Measurements from ENCODE around the gene LSM11.

LSM11 gene

GRCh38 chr5:157735991-157736390 lies 7.5 kb upstream of the LSM11 start:
- no peak for FAIRE-seq

DNA sequence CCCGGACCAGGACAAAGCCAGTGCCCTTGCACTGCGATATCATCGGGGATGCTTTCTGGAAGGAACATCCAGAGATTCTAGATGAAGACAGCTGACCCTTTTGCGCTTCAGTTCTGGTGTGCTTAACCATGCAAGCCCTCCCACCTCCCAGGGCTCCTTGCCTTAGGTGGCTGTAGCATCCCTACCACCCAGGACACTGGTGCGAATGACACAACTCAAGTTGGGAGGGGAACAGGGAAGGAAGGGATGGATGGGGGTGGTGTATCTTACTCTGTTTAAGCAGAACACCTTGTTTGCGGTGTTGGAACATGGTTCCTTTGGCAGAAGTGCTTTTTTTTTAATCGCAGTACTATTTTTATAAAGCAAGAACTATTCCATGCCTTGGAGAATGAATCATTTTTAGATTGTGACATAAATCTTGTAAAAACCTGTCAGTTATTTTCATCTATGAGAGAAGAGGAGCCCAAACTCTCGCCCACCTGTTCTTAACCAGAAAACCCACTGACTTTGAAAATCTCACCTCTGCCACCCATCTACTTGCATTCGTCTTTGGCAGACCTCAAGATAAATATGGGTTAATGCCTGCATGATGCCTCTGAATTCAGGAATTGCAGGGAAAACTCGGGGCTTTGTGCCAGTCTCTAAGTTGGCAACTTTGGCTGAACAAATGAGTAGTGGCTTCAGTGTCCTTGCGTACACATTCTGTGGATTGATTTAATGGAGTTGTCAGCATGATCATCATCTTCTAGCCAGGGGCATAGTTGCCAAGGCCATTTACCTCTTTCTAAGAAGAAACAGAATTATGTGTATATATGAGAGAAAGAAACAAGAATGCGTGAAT lies 3.9 kb upstream of the LSM11 start:
- FAIRE-seq, result no peak

- no peak for FAIRE-seq
These were observed 3.3 kb upstream of the LSM11 start for GRCh38 chr5:157740229-157740610.

DNA sequence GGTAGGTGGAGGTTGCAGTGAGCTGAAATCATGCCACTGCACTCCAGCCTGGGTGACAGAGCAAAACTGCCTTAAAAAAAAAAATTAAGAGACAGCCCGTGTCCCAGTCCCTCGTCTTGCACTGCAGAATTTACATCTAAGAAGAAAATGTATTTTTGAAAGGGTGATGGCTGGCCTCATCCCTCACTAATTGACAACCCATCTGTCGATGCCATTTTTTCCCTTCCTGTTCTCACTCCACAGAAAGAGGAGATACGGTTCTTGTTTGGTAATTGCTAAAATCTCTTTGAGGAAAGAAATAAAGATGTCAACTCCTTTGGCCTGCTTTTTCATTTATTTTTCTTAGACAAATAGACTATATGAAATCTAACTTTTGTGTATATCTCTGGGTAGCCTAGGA lies 2.4 kb upstream of the LSM11 start:
- FAIRE-seq, result no peak

DNA sequence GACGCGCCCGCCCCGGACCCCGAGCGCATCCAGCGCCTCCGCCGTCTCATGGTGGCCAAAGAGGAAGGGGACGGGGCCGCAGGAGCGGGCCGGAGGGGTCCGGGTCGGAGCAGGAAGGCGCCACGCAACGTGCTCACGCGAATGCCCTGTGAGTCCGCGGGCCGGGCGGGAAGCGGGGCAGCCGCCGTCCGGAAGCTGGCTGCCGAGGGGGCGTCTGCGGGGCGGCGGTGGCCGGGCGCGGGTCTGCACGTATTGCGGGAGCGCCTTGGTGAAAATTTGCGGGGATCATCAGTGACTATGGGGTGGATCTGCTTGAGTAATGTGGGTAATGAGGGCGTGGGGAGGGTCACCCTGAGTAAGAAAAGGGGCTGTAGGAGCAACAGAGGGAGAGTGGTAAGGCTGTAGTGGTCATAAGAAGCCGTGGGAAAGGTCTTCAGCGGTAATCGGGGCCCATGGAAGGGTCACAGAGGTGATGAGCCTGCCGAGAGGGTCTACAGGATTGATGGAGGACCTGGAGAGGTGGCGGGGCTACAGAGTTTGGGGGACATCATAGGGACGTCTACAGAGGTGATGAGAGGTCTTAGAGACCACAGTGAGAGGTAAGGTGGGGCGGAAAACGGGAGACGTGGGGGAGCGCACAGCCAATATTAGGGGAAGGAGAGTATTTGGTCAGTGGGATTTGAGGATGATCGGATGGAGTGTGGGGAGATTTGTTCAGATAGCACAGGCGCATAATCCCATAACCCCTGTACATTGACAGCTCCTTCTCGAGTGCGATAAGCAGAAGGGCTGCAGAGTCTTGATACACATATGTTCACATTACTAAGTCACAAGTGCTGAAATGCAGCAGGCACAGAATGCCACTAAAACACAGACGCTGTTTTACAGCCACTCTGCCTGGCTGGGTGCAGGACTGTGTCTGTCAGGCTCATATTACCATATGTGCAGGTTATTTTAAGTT lies 819 bp downstream of the LSM11 start:
- no peak for FAIRE-seq

GRCh38 chr5:157745041-157745456 lies 1.5 kb downstream of the LSM11 start:
- FAIRE-seq, result no peak

- FAIRE-seq, result no peak
These were observed 3.7 kb downstream of the LSM11 start for GRCh38 chr5:157747173-157747740.

GRCh38 chr5:157747766-157748700 lies 4.5 kb downstream of the LSM11 start:
- no peak for FAIRE-seq

DNA sequence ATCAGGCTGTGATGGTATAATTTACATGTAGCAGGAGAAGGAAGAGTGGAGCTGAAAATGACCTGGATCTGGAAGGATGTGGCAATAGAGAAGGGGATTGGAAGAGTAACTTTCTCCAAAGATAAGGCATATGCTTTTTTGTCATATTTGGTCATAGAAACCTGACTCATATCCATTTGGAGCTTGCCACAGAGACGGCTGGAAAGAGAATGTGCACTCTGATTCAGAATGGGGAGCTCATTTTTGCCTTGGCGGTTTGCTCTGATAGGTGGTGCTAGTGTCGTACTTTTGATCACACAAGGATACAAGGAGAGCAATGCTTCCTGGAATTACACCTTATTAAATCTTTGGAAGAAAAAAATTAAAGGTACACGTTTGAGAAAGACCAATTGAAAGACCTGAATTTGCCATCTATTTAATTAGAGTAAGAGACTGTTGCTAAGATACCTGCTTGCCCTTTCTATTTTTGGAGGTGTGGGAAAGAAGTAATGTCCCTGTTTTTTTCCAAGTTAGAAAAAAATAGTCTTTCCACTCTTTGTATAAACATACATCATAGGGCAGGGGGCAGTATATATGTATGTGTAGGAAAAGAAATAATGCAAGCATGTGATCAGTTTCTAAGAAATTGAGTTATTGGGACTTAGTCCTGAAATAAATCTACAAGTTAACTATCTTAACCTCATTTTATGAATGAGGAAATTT lies 5.4 kb downstream of the LSM11 start:
- no peak for FAIRE-seq

GRCh38 chr5:157749462-157749799 lies 5.9 kb downstream of the LSM11 start:
- no peak for FAIRE-seq

- FAIRE-seq, result no peak
These were observed 6.8 kb downstream of the LSM11 start for GRCh38 chr5:157750320-157750719.

DNA sequence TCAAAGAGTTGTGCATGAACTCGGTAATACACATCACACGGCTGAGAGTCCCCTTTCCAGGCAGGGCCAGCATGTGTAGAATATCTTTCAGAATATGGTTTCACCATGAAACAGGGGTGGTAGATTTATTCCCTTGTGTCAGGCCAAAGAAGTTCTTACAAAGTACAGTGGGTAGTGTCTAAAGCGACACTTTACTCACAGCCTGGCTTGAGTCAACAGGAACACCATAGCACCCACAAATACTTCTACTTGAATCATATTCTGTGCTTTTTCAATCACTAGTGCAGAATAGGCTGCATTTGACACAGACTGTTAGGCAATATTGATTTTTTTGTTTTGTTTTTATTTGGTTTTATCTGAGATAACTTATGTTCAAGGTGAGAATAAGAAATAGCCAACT lies 12.6 kb downstream of the LSM11 start:
- FAIRE-seq, result no peak

DNA sequence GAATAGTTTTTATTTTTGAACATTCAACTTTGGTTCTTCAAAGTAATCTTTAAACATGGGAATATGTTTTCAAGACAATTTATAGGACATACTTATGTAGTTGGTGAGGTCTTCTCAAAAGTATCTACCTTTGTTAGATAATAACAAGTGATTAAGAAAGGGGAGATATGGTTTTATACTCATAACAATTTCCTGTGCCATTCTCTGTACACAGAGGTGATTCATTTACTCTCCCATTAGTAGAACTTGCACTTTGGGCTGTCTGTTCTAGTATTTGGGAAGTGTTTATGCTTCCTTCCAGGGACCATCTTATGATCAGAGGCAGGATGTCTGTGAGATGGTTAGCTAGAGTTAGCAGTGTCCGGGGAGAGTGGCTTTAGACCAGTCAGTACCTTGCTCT lies 15.2 kb downstream of the LSM11 start:
- no peak for FAIRE-seq

DNA sequence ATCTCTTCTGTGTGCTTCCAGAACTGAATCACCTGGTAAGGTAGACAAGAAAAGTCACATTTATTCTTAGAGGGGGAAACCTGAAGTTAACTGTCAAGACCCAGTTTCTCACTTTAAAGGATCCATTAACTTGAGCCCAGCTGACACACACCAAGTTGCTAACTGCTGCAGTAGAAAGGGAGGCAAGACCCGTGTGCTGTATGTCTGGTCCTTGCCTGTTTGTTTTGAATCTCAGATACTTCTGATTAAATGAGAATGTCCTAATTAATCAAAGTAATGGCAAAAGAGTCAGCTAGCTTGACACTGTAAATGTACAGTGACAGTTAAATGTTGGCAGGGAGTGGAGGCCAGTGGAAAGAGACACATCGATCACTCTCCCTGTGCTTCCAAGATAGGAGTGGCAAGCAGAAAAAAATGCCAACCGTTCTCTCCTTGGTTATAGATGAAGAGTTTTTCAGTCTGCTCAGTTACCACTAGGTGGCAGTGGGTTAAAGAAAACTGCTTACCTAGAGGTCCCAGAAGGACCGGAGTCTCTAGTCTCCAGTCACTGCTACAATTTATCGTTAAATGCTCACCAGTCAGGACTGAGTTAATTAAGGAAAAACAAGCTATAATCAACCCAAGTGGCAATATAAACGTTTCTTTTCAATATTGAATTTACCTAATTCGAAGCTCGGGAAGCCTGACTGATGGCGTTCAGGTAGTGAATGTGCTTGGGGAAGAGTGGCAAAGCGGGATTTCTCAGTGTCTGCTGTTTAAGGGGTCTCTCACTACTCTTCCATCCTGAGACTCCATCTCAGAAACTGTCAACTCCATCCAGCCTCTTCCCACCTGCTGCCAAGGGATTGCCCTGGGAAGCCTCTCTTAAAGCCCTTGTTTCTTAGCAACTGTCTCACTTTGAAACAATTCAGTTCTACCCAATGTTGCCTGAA lies 18.4 kb downstream of the LSM11 start:
- no peak for FAIRE-seq

DNA sequence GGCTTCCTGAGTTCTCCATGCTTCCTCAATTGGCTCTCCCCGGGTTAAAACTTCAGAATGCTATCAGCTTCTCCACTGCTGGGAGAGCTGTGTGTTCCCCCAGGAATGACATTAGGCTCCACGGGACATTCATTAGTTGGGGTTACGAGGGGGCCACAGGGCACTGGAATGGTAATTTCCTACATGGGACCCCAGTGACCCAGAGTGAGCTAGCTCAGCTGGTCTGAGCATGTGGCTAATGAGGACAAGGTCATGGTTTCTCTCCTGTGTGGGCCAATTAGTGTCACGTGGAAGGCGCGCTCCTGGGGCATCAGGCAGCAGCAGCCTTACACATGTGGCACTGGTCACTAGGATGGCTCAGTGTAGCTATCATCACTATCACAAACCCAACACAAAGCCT lies 21.0 kb downstream of the LSM11 start:
- FAIRE-seq, result no peak

GRCh38 chr5:157766442-157766841 lies 22.9 kb downstream of the LSM11 start:
- no peak for FAIRE-seq

DNA sequence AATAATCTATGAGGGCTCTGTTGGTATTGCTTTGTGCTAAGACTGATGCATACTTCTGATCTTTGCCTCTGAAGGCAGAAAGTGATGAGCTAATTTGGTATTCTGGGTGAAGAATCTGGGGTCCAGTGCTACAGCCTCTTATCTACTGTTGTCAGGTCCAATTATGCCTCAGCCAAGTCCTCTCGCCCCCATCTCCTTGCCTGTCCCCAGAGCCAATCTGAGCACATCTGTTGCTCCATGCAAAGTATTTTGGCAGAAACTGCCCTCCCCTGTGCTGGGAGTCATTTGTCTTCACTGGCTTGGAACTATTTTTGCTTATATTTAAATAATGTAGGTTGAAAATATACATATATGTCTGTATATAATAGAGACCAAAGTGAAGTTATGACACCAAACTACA lies 23.4 kb downstream of the LSM11 start:
- no peak for FAIRE-seq

GRCh38 chr5:157767689-157768088 lies 24.2 kb downstream of the LSM11 start:
- no peak for FAIRE-seq

GRCh38 chr5:157770665-157771064 lies 27.2 kb downstream of the LSM11 start:
- FAIRE-seq, result no peak

DNA sequence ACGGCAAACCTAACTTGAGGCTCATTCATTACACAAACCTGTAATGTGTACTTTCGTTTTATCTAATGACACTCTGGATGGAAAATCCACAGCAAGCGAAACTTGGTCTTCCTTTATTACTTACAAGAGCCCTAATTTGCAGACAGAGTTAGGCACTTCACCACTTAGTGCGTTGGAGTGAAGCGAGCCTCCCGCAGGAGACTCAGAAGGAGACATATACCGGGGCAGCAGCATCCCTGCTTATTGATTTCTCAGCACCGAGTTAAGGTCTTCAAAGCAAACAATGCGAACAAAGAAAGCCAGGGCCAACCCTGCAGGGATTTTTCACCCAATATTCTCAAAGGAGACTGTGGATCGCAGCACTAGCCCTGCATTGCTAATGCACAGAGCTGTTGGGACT lies 28.6 kb downstream of the LSM11 start:
- FAIRE-seq, result no peak
